ENCODE data around the gene TMEM88.
"Not testable (repeated sequence)": the region's sequence is repeated elsewhere in the genome, so short reads cannot be mapped to it uniquely, and the experiment has no call there.

TMEM88 gene

GRCh38 chr17:7856811-7857712, 2.2 kb downstream of the TMEM88 start, which contains the start of gene NAA38:
NAA38 (minus strand) TSS chr17:7857559; CDS start chr17:7857463, 96 bp downstream.
- DNase-seq: peak; percentile 98

- DNase-seq: peak; percentile 93
Measured at GRCh38 chr17:7857713-7858521, 3.1 kb downstream of the TMEM88 start, which contains the start of gene CYB5D1. CYB5D1 (plus strand) TSS chr17:7858003; CDS start chr17:7858135, 132 bp downstream.

GRCh38 chr17:7858522-7858810, 3.6 kb downstream of the TMEM88 start:
- peak; percentile 51 for DNase-seq

GRCh38 chr17:7859028-7859427, 4.2 kb downstream of the TMEM88 start:
- DNase-seq: no peak

GRCh38 chr17:7862692-7863437, 8.0 kb downstream of the TMEM88 start:
- peak; percentile 74 for DNase-seq

- DNase-seq: not testable (repeated sequence)
Measured at GRCh38 chr17:7864384-7864783, 9.5 kb downstream of the TMEM88 start.

GRCh38 chr17:7864995-7865650, 10.3 kb downstream of the TMEM88 start:
- DNase-seq: no peak

- no peak for DNase-seq
Measured at GRCh38 chr17:7867881-7868329, 13.0 kb downstream of the TMEM88 start.

- DNase-seq: no peak
Measured at GRCh38 chr17:7873051-7873450, 18.2 kb downstream of the TMEM88 start.

GRCh38 chr17:7875804-7876370, 21.0 kb downstream of the TMEM88 start:
- no peak for DNase-seq

GRCh38 chr17:7878234-7878633, 23.4 kb downstream of the TMEM88 start:
- no peak for DNase-seq

- no peak for DNase-seq
Measured at GRCh38 chr17:7880076-7880868, 25.4 kb downstream of the TMEM88 start.

GRCh38 chr17:7881276-7882054, 26.6 kb downstream of the TMEM88 start:
- DNase-seq: peak; percentile 81

GRCh38 chr17:7882068-7882467, 27.2 kb downstream of the TMEM88 start:
- DNase-seq: peak; percentile 59

GRCh38 chr17:7882629-7883028, 27.8 kb downstream of the TMEM88 start:
- DNase-seq: peak; percentile 24

- peak; percentile 27 for DNase-seq
Measured at GRCh38 chr17:7883781-7884386, 29.0 kb downstream of the TMEM88 start.

- peak; percentile 54 for DNase-seq
Measured at GRCh38 chr17:7884581-7885366, 29.9 kb downstream of the TMEM88 start.

- DNase-seq: peak; percentile 85
Measured at GRCh38 chr17:7885367-7886226, 30.7 kb downstream of the TMEM88 start.
